Right ventricle myocardium superior (tissue), 1 donor: ENCODE results near the gene MESD. TPM values are rescaled to one million over a fixed set of nuclear protein-coding genes. Genes with fewer than 3 reads are reported as not detected.
"Not testable (repeated sequence)": the region's sequence is repeated elsewhere in the genome, so short reads cannot be mapped to it uniquely, and the experiment has no call there.

ENCODE experiments used
- ATAC-seq: fragments of 200-7000 bp; cut with Tn5 transposase; one replicate; pipeline ENCODE4 v1.9.1; 2020; ENCODE audit warnings: mild to moderate bottlenecking; ENCODE audit not compliant: poor library complexity
- DNase-seq: peaks from one replicate; pipeline ENCODE4 v3.0.0-alpha.2; 2020
- intact Hi-C: fragments of 100-400 bp; cut with DNase I; formaldehyde crosslinking; loops from one replicate; pipeline ENCODE4 v1.11.2; 2022
- total RNA-seq: library from RNA; stranded (reverse); fragmentation: NEBNext Ultra II Directional; extraction: Animal tissue kit (Norgen Biotek cat#: 25700); gene quantifications from one replicate; pipeline ENCODE4 v1.2.1, GENCODE V29; 2021
- donor health status: DM: no; HTN: yes; CAD: no; lungs with severe emphysema.

The MESD gene
- total RNA-seq, 1 donor from 2014 or later = 12.5 TPM

DNA sequence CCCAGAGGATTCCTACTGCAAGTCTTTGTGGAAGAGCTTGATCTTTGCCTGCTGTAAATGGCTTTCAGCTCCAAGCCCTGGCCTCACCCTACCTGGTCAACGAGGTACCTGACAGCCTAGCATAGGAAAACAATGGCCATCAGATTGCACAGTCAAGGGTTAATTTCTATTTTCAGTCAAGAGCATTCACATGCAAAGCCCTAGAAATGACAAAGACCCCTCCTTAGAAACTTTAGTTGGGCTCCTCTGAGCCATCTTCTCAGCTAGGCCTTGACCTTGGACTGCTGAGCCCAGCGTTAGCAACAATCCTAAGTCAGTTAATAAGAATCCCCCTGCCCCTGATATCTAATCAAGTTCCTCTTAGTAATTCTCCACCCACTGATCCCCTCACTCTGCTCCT is 18.5 kb downstream of the MESD start:
- ATAC-seq (no peak), DNase-seq (no peak)

DNA sequence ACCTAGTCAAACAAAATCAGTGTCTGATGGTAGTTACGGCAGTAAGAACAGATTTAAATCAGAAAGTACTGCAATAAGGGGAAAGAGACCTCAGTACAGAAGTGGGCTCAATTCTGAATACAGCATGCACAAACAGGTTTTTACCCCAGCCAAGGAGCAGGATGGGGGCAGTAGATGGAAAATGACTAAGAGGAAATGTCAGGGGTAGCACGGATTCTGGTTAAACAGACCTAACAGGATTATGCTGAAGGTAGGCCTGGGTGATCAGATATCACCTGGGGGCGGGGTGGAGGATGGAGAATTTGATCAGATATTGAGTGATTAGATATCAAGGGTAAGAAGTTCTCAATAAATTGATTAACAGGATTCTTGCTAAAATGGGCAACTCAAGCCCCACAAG is 19.0 kb downstream of the MESD start:
- intact Hi-C loops = loop anchor here (5.0 to 10.0 kb wide), 3 partner anchors 294 to 523 kb away; no protein-coding TSS in a partner anchor
- no peak for ATAC-seq
- DNase-seq = no peak

More for the DNA sequence above, 18.5 kb downstream of the MESD start:
- intact Hi-C loops = loop anchor here (5.0 to 10.0 kb wide), 3 partner anchors 294 to 524 kb away; no protein-coding TSS in a partner anchor

DNA sequence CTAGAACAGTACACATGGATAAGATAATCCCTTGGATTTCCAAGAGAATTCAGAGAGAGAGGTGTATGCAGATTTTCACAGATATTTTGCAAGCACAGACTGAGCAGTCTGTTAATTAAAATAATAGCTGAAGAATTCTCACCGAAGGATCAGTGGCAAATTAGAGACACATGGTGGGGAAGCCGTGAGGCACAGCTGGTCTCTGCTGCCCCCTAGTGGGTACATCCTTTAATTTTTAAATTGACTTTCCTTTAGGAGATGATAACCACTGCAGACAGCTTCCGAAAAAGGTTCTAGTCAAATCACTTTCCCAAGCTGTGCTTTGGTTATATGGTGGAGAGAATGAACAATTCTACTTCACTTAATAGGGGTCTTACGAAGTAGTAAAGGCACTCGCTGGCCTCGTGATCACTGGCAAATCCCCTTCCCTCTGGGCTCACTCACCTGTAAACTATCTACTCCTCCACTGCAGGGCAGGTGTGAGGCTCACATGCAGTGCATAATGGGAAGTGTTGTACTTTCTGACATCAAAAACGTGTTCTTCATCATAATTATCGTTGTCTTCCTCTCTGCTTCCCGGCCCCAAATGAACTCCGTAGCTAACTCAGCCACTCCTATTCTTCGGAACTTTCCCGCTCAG is 19.5 kb downstream of the MESD start:
- intact Hi-C loops = loop anchor here (5.0 to 10.0 kb wide), 3 partner anchors 295 to 523 kb away; no protein-coding TSS in a partner anchor
- DNase-seq (no peak), ATAC-seq (peak; percentile 80)

DNA sequence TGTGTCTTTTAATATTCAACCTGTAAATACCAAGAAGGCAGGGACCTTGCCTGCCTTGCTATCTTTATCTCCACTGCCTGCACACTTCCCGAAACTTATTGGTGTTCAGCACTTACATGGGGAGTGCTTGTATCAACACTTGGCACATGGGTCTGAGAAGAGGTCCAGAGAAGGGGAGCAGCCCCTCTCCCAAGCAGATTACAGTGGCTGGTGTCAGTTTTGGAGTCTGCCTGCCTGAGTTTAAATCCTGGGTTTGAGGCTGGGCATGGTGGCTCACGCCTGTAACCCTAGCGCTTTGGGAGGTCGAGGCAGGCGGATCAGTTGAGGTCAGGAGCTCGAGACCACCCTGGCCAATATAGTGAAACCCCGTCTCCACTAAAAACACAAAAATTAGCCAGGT is 20.3 kb downstream of the MESD start:
- ATAC-seq (no peak), DNase-seq (no peak)
- intact Hi-C loops = loop anchor here (5.0 kb wide), 1 partner anchor 187 kb away; no protein-coding TSS in a partner anchor

DNA sequence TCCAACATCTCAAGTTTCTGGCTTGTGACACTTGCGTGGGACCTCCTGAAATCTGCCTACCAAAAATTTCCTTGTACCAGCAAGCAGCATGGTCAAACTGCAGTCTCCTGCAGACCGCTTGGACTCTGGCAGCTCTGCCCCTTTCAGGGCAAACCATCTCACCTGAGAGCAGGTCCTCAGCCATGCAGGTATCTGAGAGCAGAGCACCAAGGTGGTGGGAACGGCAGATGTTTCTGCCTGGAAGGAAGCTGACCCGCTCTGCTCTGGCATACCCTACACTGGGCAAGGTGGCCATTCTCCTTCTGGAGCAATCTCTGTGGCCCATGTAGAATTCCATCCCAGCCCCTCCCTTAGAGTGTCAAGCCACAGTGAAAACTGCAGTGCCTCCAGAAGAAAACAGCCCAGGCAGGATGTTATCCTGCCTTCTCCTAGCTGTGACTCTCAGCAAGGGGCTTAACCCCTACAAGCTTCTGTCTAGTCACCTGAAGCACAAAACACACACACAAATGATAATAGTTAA is 21.6 kb downstream of the MESD start:
- intact Hi-C loops = loop anchor here (5.0 kb wide), 1 partner anchor 186 kb away; no protein-coding TSS in a partner anchor
- no peak for DNase-seq
- no peak for ATAC-seq

DNA sequence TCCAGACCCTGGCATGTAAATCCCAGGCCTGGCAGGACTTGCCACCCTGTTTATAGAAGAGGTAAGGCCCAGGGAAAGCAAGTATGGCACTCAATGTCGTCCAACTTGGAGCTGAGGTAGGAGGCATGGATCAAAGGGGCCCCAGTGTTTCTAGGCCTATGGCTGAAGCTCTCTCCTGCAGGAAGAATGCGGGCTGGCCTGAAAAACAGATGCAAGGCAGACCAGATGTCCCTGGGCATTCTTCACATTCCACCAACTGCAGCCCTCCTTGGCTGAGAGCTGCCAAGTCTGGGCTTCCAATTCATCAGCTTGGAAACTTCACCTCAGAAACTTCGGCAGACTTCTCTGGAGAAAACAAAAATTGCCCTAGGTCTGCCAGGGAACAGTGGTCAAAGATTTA is 22.2 kb downstream of the MESD start:
- ATAC-seq (no peak), DNase-seq (no peak)
- intact Hi-C loops = loop anchor here (5.0 kb wide), 1 partner anchor 185 kb away; no protein-coding TSS in a partner anchor

DNA sequence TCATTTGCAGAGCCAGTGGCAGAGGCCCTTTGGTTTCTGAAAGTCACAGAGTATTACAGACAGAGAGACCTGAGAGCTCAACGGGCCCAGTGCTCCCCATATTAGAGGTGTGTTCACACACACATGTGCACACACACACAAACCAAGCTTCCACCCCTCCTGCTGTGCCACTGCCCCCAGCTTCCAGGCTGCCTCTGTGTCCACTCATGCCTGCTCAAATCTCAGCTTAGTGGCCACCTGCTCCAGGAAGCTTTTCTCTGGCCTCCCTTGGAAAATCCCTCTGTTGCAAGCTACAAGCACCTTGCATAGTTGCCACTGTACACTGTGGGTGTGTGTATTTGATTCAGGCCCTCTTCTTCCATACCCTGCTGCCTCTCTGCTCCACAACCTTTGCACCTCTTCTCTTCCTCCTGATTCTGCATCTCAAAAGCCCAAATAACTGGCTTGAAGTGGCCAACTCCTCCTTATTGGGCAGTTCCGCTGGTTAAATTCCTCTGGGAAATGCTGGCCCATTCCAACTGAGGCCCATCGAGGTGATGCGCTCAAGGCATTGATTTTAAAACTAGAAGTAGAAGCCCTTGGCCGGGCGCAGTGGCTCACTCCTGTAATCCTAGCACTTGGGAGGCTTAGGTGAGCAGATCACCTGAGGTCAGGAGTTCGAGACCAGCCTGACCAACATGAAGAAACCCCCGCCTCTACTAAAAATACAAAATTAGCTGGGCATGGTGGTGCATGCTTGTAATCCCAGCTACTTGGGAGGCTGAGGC is 23.0 kb downstream of the MESD start:
- DNase-seq (no peak), ATAC-seq (no peak)
- intact Hi-C loops = loop anchor here (5.0 kb wide), 1 partner anchor 184 kb away; no protein-coding TSS in a partner anchor

DNA sequence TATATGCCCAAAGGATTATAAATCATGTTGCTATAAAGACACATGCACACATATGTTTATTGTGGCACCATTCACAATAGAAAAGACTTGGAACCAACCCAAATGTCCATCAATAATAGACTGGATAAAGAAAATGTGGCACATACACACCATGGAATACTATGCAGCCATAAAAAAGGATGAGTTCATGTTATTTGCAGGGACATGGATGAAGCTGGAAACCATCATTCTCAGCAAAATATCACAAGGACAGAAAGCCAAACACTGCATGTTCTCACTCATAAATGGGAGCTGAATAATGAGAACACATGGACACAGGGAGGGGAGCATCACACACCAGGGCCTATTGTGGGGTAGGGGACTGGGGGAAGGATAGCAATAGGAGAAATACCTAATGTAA is 24.2 kb downstream of the MESD start:
- DNase-seq, ATAC-seq: not testable (repeated sequence)
- intact Hi-C loops = loop anchor here (5.0 kb wide), 1 partner anchor 183 kb away; no protein-coding TSS in a partner anchor

DNA sequence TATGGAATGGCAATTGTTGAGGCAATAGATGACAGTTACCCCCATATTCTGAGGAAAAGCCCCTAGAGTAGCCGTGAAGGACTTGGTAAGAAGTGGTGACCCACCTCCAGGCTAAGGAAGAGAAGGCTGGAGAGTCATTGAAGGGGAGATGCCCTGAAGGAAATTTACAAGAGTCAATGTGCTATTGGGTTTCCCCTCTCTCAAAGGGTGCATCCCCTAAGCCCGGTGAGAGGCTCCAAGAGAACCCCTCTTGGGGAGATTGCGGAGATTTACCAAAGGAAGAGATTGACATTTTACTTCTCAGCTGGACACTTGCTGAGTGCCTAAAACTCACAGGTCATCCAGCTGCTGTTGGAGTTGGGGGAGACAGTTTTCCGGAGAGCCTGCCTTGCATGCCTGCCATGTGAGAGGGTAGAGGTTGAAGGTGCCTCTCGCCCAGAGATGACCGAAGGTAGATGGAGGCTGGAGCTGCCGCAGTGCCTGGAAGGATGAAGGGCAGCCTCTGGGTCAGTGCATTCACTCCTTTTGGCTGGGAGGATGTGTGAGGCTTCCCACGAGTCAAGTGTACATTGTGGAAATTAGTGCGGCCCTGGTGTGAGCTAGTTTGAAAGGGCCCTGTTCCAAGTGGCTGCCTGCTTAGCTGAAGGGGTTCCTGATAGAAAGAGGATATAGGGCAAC is 30.7 kb downstream of the MESD start:
- intact Hi-C loops = no loop called here
- DNase-seq (no peak), ATAC-seq (no peak)

DNA sequence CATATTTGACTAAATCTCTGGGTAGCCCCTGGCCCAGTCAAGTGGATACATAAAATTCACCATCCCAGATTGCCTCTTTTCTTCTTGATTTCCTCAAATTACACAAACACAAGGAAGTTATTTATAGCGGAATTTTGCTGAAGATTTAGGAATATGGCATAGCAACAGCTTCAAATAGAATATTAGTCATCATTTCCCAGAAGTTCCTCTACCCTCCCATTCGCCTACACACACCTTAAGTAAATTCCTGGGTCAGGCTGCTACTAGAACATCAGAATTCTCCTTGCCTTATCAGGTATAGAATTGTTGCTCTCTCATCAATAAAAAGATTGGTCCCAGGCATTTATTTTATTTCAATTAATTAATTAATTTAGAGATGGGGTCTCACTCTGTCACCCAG is 31.6 kb downstream of the MESD start:
- no peak for DNase-seq
- ATAC-seq = no peak
- intact Hi-C loops = no loop called here

DNA sequence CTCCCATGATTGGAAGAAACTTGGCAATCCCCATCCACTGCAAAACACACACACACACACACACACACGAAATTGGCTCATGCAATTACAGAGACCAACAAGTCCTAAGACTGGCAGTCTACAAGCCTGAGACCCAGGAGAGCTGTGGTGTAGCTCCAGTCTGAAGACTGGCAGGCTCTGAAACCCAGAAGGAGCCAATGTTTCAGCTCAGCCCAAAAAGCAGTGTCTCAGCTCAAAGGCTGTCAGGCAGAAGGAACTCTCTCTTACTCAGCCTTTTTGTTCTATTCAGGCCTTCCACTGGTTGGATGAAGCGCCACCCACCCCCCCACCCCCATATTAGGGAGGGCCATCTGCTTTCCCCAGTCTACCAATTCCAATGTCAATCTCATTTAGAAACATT is 32.1 kb downstream of the MESD start:
- DNase-seq (no peak), ATAC-seq (no peak)
- intact Hi-C loops = no loop called here

DNA sequence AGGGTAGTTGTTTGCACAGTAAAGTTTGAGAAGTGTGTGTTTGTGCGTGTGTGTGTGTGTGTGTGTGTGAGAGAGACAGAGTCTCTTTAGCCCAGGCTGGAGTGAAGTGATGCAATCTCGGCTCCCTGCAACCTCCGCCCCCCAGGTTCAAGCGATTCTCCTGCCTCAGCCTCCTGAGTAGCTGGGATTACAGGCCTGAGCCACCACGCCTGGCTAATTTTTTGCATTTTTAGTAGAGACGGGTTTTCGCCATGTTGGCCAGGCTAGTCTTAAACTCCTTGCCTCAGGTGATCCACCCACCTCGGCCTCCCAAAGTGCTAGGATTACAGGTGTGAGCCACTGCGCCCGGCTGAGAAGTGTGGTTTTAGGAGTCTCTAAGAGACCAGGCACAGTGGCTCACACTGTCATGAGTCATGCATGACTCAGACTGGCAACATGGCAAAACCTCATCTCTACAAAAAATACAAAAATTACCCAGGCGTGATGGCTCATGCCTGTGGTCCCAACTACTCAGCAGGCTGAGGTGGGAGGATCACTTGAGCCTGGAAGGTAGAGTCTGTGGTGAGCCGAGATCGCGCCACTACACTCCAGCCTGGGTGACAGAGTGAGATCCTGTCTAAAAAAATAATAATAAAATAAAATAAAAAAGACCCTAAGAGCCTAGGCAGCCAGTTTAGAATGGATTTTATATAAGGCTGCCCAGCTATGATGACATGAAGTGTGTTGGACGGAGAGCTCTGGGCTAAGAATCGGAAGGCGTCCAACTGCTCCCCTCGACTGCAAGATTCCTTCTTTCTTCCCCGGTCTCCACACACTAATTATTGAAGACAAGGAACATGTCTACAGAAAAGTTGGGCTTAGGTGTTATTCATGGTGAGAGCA is 33.8 kb downstream of the MESD start:
- ATAC-seq, intact Hi-C loops, DNase-seq: not testable (repeated sequence)

DNA sequence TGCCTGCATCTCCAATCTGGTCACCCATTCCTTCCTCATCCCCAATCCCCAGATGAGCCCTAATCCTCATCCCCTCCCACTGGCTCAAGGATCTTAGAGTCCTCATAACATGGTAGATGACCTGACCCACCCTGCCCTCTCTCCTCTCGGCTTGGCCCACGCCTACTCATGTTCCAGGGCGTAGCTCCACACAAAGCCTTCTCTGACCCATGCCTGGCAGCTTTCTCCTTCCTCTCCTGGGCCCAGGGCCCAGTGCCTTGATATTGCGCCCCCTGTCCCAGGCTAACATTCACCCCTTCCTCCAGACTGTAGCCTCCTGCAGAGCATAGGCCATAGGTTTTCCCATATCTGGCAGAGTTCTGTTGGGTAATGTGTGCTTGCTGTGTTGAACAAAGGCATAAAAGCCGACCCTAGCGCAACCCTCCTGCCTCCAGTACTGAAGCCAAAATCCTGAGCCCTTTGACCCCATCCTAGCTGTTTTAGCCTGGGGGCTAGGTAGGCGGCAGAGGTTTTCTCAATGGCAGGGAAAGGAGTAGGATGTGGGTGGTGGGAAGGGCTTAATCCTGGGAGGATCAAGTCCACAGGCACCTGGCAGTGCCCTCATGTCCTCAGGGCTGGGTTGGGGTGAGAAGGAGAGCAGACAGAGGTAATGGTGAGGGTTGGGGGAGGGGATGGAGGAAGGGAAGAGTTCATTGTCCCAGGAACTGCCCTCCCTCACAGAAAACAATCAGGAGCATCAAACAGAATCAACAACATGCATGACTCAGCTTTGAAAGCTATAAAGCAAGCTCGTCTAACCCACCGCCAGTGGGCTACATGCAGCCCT is 35.5 kb downstream of the MESD start:
- DNase-seq (no peak), ATAC-seq (no peak)
- intact Hi-C loops = no loop called here

DNA sequence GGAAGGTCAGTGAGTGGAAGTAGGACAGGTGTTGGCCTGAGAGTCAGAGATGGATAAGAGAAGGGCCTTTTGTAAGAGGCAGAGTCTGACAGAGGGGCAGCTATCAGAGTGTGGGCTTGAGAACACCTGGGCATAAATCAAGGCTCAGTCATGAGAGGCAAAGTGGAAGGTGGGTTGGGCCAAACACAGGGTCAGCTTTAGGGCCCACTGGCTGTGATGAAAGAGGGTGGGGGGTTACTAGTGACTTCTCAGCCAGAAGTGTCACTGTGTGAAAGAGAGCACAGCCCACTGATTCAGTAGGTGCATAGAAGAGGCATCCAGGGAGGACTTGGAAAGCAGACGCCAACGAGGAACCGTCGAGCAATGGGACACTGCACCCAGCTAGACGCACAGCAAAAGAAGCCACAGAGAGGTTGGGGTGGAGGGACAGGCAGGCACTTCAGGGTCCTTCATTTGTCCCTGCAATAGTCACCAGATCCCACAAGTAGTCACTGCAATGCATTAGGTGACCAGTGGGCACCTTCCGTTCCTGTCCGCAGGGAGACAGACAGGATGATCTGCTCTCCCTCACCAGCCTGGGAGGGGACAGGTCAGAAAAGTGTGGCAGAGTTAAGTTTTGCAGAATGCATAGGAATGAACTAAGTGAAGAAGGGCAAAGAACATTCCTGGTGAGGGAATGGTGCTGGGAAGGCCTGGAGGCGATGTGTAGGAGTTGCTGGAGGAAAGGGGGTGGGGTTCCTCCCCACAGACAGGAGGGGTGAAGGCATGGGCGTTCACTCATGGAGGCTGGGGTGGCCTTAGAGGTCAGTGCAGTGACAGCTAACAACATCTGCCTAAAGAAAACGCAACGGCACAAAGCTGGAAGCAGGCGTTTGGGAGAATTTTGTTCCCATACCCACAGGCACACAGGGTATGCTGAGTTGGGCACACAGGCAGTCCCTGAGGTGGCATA is 36.3 kb downstream of the MESD start:
- intact Hi-C loops = no loop called here
- ATAC-seq (no peak), DNase-seq (no peak)

DNA sequence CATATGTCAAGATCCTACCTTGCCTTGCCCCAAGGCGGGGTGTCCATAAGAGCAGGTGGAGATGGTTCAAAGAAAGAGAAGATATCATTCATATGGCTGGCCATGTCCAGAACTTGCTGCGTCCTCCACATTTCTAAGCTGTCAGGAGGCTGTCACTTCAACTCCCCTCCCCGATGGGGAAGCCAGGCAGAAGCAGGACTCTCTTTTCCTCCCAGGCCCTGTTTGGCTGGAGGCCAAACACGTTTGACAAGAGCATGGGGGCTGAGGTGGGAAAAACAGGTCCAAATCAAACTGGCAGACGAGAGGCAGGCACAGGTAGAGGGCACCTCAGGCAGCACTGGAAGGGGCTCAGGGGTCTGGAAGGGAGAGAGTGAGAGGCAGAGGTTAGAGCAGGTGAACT is 37.7 kb downstream of the MESD start:
- DNase-seq (no peak), ATAC-seq (no peak)
- intact Hi-C loops = no loop called here
